ENCODE measurements around the gene RHOT1.

DNA sequence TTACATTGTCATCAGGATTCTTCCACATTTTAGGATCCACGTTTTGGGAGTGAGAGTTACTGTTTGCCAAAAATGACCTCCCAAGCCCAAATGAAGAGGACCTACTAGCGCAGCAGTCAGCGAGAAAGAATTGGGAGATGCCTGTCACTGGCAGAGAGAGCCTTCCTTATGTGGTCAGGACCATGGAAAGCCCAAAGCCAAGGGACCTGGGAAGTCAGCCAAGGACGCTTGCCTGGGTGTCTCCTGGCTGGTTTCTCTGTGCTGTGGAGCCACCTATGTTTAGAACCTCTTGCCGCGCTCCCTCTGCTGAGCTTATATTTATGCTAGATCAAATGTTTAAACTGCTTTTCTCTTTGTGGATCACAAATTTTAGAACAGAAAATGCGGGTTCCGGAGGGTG lies 98.4 kb downstream of the RHOT1 start:
- TF ChIP-seq, protein P1, sequence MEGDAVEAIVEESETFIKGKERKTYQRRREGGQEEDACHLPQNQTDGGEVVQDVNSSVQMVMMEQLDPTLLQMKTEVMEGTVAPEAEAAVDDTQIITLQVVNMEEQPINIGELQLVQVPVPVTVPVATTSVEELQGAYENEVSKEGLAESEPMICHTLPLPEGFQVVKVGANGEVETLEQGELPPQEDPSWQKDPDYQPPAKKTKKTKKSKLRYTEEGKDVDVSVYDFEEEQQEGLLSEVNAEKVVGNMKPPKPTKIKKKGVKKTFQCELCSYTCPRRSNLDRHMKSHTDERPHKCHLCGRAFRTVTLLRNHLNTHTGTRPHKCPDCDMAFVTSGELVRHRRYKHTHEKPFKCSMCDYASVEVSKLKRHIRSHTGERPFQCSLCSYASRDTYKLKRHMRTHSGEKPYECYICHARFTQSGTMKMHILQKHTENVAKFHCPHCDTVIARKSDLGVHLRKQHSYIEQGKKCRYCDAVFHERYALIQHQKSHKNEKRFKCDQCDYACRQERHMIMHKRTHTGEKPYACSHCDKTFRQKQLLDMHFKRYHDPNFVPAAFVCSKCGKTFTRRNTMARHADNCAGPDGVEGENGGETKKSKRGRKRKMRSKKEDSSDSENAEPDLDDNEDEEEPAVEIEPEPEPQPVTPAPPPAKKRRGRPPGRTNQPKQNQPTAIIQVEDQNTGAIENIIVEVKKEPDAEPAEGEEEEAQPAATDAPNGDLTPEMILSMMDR (IDR thresholded peaks at IDR 0.05) = no peak
- TF ChIP-seq ZFX (IDR thresholded peaks at IDR 0.05; ENCODE audit: borderline replicate concordance) = no peak

Measured in 22Rv1 (cell line).